Epithelial cell of proximal tubule (primary cell): ENCODE results near the gene CHST3. TPM values are rescaled to one million over a fixed set of nuclear protein-coding genes. Genes with fewer than 3 reads are reported as not detected.

ENCODE experiments used
- DNase-seq: peaks from one replicate; pipeline ENCODE4 v3.0.0-alpha.2; 2011; ENCODE audit warnings: low read depth
- H3K4me3 ChIP-seq: 2 replicates; pipeline ENCODE4 v1.5.1; 2011; ENCODE audit warnings: low read depth, mild to moderate bottlenecking, low read length
- total RNA-seq: library from RNA; depleted of rRNA; stranded (reverse); fragments of >200 nt; gene quantifications from 2 replicates; pipeline ENCODE4 v1.2.3, GENCODE V29; 2015
- TF ChIP-seq, protein P1 (sequence below): conservative IDR thresholded peaks from 2 replicates; pipeline ENCODE4 v1.5.1; 2012; ENCODE audit warnings: low read depth, mild to moderate bottlenecking, low read length

CHST3 gene
- total RNA-seq, 1 donor from 2014 or later = 20.5 TPM

DNA sequence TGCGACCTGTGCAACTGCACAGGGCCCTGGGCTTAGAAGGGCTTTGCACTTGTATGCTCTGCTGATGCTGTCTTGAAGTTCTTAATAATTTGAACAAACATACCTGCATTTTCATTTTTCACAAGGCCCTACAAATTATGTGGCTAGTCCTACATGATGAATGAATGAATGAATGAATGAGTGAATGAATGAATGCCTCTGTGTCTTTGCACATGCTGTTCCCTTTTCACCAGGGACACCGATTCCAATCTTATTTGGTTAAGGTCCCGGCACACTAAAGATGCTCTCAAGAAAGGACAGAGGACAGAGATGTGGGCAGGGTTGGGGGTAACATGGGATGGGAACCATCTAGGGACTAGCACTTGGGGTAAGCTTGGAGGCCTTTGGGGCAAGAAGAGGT is 39.4 kb upstream of the CHST3 start:
- H3K4me3 ChIP-seq = no peak overlapping the region
- no peak for DNase-seq
- TF ChIP-seq, protein P1, sequence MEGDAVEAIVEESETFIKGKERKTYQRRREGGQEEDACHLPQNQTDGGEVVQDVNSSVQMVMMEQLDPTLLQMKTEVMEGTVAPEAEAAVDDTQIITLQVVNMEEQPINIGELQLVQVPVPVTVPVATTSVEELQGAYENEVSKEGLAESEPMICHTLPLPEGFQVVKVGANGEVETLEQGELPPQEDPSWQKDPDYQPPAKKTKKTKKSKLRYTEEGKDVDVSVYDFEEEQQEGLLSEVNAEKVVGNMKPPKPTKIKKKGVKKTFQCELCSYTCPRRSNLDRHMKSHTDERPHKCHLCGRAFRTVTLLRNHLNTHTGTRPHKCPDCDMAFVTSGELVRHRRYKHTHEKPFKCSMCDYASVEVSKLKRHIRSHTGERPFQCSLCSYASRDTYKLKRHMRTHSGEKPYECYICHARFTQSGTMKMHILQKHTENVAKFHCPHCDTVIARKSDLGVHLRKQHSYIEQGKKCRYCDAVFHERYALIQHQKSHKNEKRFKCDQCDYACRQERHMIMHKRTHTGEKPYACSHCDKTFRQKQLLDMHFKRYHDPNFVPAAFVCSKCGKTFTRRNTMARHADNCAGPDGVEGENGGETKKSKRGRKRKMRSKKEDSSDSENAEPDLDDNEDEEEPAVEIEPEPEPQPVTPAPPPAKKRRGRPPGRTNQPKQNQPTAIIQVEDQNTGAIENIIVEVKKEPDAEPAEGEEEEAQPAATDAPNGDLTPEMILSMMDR = no peak

DNA sequence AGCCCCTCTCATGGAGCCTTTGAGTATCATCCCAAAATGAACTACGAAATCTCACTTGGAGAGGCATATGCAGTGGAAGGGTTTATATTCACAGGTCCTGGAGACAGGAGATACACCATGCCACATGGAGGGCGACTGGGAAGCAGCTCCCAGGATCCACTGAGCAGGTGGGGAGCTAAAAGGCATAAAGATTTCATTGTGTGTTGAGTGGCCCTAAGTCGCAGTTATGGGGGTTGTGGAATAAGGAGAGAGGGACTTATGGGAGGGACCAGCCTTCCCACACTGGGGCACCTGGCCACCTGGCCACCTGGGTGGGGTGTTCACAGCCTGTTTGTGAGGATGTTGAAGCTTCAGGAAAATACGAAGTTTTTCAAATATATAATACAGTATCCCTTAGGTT is 37.0 kb upstream of the CHST3 start:
- H3K4me3 ChIP-seq = no peak overlapping the region
- TF ChIP-seq, protein P1 = no peak
- DNase-seq = no peak

DNA sequence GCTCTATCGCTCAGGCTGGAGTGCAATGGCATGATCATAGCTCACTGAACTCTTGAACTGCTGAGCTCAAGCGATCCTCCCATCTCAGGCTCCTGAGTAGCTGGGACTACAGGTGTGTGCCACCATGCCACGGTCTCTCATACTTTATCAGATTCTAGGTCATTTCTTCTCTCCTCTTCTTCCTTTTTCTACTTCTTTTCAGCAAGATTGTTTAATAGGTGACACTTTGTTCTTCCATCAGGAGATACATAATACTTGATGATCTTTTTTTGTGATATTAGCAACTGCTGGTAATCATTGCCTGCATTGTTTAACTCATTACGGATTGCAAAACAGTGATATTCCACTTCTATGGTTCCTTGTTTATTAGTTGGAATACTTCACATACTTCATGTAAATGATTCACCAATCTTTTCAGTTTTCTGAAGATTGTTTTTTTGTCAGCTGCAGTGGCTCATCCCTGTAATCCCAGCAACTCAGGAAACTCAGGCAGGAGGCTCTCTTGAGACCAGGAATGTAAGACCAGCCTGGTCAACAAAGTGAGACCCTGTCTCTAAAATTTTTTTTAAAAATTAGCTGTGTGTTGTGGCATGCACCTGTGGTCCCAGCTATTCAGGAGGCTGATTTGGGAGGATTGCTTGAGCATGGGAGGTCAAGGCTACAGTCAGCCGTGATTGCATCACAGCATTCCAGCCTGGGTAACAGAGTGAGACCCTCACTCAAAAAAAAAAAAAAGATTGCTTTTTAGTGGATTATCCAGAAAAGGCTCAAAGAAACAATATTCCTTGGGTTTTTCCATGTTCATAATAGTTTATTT is 36.2 kb upstream of the CHST3 start:
- peak; percentile 87 for DNase-seq
- H3K4me3 ChIP-seq = no peak overlapping the region
- TF ChIP-seq, protein P1 = no peak

DNA sequence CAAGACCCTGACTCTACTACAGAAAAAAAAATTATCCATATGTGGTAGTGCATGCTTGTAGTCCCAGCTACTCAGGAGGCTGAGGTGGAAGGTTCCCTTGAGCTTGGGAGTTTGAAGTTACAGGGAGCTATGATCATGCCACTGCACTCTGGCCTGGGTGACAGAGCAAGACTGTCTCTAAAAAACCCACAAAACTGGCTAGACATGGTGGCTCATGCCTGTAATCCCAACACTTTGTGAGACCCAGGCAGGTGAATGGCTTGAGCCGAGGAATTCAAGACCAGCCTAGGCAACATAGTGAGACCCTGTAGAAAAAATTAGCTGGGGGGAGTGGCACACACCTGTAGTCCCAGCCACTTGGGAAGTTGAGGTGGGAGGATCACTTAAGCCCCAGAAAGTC is 32.9 kb upstream of the CHST3 start:
- no peak overlapping the region for H3K4me3 ChIP-seq
- DNase-seq = no peak
- TF ChIP-seq, protein P1 = no peak

DNA sequence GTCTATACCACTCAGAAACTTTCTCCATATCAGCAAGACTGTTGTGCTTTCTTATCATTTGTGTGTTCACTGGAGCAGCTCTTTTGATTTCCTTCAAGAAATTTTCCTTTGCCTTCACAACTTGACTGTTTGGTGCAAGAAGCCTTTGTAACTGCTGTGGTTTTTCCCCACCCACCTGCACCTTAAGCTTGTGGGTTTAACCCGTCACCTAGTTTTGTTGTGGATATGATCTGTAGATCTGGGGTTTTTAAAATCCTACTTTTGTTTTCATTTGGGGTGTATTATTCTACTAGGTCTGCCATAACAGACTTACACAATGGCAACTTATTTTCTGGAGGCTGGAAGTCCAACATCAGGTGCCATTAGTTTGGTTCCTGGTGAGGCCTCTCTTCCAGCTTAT is 30.5 kb upstream of the CHST3 start:
- H3K4me3 ChIP-seq = no peak overlapping the region
- no peak for DNase-seq
- TF ChIP-seq, protein P1 = no peak

DNA sequence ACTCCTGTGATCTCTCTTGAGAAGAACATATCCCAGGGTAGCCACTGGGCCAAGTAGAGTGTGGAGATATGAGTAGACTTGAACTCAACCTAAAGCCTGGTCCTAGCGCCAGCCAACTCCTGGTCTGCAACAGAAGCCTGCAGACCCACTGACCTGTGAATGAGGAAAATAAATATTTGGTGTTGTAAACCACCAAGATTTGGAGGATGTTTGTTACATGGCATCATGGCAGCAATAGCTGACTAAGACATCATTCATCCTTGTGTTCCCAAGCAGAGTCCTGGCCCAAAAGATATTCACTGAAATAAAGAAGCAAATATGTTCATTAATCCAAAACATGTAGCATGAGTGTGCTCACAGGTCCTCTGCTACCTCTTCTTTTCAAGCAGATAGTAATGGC is 26.0 kb upstream of the CHST3 start:
- no peak overlapping the region for H3K4me3 ChIP-seq
- TF ChIP-seq, protein P1 = no peak
- DNase-seq = no peak

DNA sequence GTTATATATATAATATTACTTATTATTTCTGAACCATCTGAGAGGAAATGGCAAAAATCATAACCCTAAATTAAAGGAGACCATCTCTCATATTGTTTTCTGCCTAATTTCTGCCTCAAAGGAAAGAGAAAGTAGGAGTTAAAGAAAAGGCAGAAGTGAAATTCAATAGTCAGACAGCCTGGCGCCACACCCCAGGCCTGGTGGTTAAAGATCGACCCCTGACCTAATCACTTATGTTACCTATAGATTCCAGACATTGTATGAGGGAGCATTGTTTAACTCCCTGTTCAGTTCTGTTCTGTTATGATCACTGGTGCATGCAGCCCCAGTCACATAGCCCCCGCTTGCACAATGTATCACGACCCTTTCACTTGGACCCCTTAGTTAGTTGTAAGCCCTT is 24.9 kb upstream of the CHST3 start:
- no peak for DNase-seq
- no peak overlapping the region for H3K4me3 ChIP-seq
- TF ChIP-seq, protein P1 = no peak
